ENCODE results near the gene GJA3.
A peak's percentile ranks its signal among the peaks of the same experiment; 100 is the strongest.

The GJA3 gene

GRCh38 chr13:20118268-20119140 lies 42.3 kb downstream of the GJA3 start:
- Histone ChIP-seq H3K27ac (ENCODE audit: low read depth, low read length) (no peak overlapping the region), H3K4me1 (ENCODE audit: control insufficient read depth, low read length) (peaks cover 14% of the 10 kb centered on the region; the same call in 1 of the 2 replicates), H3K4me3 (ENCODE audit: low read length) (peak overlapping the region; percentile 79), H3K27me3 (ENCODE audit: control insufficient read depth, low read length) (peaks cover 10% of the 10 kb centered on the region; the same call in 1 of the 2 replicates), H3F3A (ENCODE audit: control insufficient read depth, insufficient read depth) (no peaks in the 10 kb centered on the region), H3K79me2 (ENCODE audit: control insufficient read depth, low read length) (no peaks in the 10 kb centered on the region), H3K36me3 (ENCODE audit: control insufficient read depth, low read length) (no peaks in the 10 kb centered on the region), H3K9me2 (replicated peaks; ENCODE audit: control insufficient read depth, low read length) (no peaks in the 10 kb centered on the region), H4K20me1 (ENCODE audit: control insufficient read depth, insufficient read depth, low read depth, low read length) (no peaks in the 10 kb centered on the region), H3K9me3 (ENCODE audit: control insufficient read depth, insufficient read depth, low read length) (no peaks in the 10 kb centered on the region), H3K4me2 (ENCODE audit: low read length) (peak overlapping the region; percentile 83)
- TF ChIP-seq EZH2phosphoT487 (IDR thresholded peaks at IDR 0.05; ENCODE audit: borderline replicate concordance, low read length) (no peak), CTCF (IDR thresholded peaks at IDR 0.05; ENCODE audit: low read depth, low read length, poor library complexity, severe bottlenecking) (peak; percentile 33)

GRCh38 chr13:20116213-20116612 lies 44.6 kb downstream of the GJA3 start:
- H3K9me3 ChIP-seq (ENCODE audit: control insufficient read depth, insufficient read depth, low read length) = no peaks in the 10 kb centered on the region
- no peak overlapping the region for H3K4me3 ChIP-seq (ENCODE audit: low read length)
- peaks cover under 1% of the 10 kb centered on the region; the same call in 1 of the 2 replicates for H3K27me3 ChIP-seq (ENCODE audit: control insufficient read depth, low read length)
- no peak overlapping the region for H3K27ac ChIP-seq (ENCODE audit: low read depth, low read length)
- H3K9me2 ChIP-seq (replicated peaks; ENCODE audit: control insufficient read depth, low read length) = no peaks in the 10 kb centered on the region
- H4K20me1 ChIP-seq (ENCODE audit: control insufficient read depth, insufficient read depth, low read depth, low read length) = no peaks in the 10 kb centered on the region
- H3F3A ChIP-seq (ENCODE audit: control insufficient read depth, insufficient read depth) = no peaks in the 10 kb centered on the region
- no peak overlapping the region for H3K4me2 ChIP-seq (ENCODE audit: low read length)
- no peaks in the 10 kb centered on the region for H3K79me2 ChIP-seq (ENCODE audit: control insufficient read depth, low read length)
- TF ChIP-seq EZH2phosphoT487 (IDR thresholded peaks at IDR 0.05; ENCODE audit: borderline replicate concordance, low read length) (no peak), CTCF (IDR thresholded peaks at IDR 0.05; ENCODE audit: low read depth, low read length, poor library complexity, severe bottlenecking) (no peak)
- peaks cover 14% of the 10 kb centered on the region; the same call in 1 of the 2 replicates for H3K4me1 ChIP-seq (ENCODE audit: control insufficient read depth, low read length)
- H3K36me3 ChIP-seq (ENCODE audit: control insufficient read depth, low read length) = no peaks in the 10 kb centered on the region

GRCh38 chr13:20114066-20114610 lies 46.7 kb downstream of the GJA3 start:
- no peak overlapping the region for H3K4me2 ChIP-seq (ENCODE audit: low read length)
- no peaks in the 10 kb centered on the region for H3K27me3 ChIP-seq (ENCODE audit: control insufficient read depth, low read length)
- H3K9me3 ChIP-seq (ENCODE audit: control insufficient read depth, insufficient read depth, low read length) = no peaks in the 10 kb centered on the region
- TF ChIP-seq EZH2phosphoT487 (IDR thresholded peaks at IDR 0.05; ENCODE audit: borderline replicate concordance, low read length) = no peak
- TF ChIP-seq CTCF (IDR thresholded peaks at IDR 0.05; ENCODE audit: low read depth, low read length, poor library complexity, severe bottlenecking) = no peak
- H3F3A ChIP-seq (ENCODE audit: control insufficient read depth, insufficient read depth) = no peaks in the 10 kb centered on the region
- H3K4me1 ChIP-seq (ENCODE audit: control insufficient read depth, low read length) = peaks cover 6% of the 10 kb centered on the region; the same call in 1 of the 2 replicates
- H3K27ac ChIP-seq (ENCODE audit: low read depth, low read length) = no peak overlapping the region
- H3K9me2 ChIP-seq (replicated peaks; ENCODE audit: control insufficient read depth, low read length) = no peaks in the 10 kb centered on the region
- no peak overlapping the region for H3K4me3 ChIP-seq (ENCODE audit: low read length)
- no peaks in the 10 kb centered on the region for H3K36me3 ChIP-seq (ENCODE audit: control insufficient read depth, low read length)
- H4K20me1 ChIP-seq (ENCODE audit: control insufficient read depth, insufficient read depth, low read depth, low read length) = no peaks in the 10 kb centered on the region
- H3K79me2 ChIP-seq (ENCODE audit: control insufficient read depth, low read length) = no peaks in the 10 kb centered on the region

All from DOHH2 (cell line).